A549 (cell line): Measurements from ENCODE around the gene TPBG. TPM values are rescaled to one million over a fixed set of nuclear protein-coding genes. Genes with fewer than 3 reads are reported as not detected.
A peak's percentile ranks its signal among the peaks of the same experiment; 100 is the strongest.

ENCODE experiments used
- ATAC-seq, 2 experiments: fragments of 200-7000 bp in 1 of 2; fragments of >200 bp in 1 of 2; cut with Nextera tagmentation in 1 of 2; cut with Tn5 transposase in 1 of 2; 3 replicates each; pipeline versions ENCODE4 v1.8.0 to v1.9.1; 2018 to 2020; ENCODE audit warnings: mild to moderate bottlenecking in 1 of 2, moderate library complexity in 1 of 2
- CTCF ChIA-PET: fragments of 300-600 bp; sonication (Branson Sonifier 250); formaldehyde crosslinking; extraction: SDS; loops from one replicate; lab custom pipeline; 2021; ENCODE audit warnings: antibody characterized with exemption, inconsistent platforms; lab: Yijun Ruan, JAX
- POLR2A ChIA-PET: fragments of 350-600 bp; formaldehyde crosslinking; extraction: SDS; loops from one replicate; lab custom pipeline; 2021; ENCODE audit warnings: antibody characterized with exemption, inconsistent platforms; lab: Yijun Ruan, JAX
- DNase-seq, 2 experiments: peaks; one replicate each; pipeline versions ENCODE4 v3.0.0 to v3.0.0-alpha.2; 2011 to 2016; ENCODE audit warnings: low read depth in 1 of 2, low spot score in 1 of 2
- FAIRE-seq: peaks from 2 replicates; lab custom pipeline; 2011; peaks lifted over from hg19 to GRCh38; lab: Jason Lieb, UNC
- H3K27ac ChIP-seq, 2 experiments: fragments of >200 bp; sonication (Bioruptor Twin); formaldehyde crosslinking; 3 replicates each; pipeline ENCODE4 v1.5.1; 2016 to 2017
- H3K4me1 ChIP-seq: fragments of >200 bp; sonication (Bioruptor Twin); formaldehyde crosslinking; 3 replicates; pipeline ENCODE4 v1.6.1; 2016
- H3K4me2 ChIP-seq: fragments of >200 bp; sonication (Bioruptor Twin); formaldehyde crosslinking; 3 replicates; pipeline ENCODE4 v1.6.1; 2016
- H3K4me3 ChIP-seq: fragments of >200 bp; sonication (Bioruptor Twin); formaldehyde crosslinking; 3 replicates; pipeline ENCODE4 v1.5.1; 2016
- H3K9me3 ChIP-seq: fragments of >200 bp; sonication (Bioruptor Twin); formaldehyde crosslinking; 3 replicates; pipeline ENCODE4 v1.6.1; 2016
- CBX2 ChIP-seq: fragments of 200-600 bp; sonication (generic); IDR thresholded peaks from 2 replicates; pipeline ENCODE4 v1.6.1; 2016; ENCODE audit warnings: low read depth, mild to moderate bottlenecking, borderline replicate concordance
- CHD2 ChIP-seq: fragments of 150-350 bp; IDR thresholded peaks from 2 replicates; pipeline ENCODE4 v1.6.1; 2014; ENCODE audit warnings: low read length; ENCODE audit not compliant: partially characterized antibody
- CHD4 ChIP-seq: fragments of 200-600 bp; sonication (generic); IDR thresholded peaks from 2 replicates; pipeline ENCODE4 v1.6.1; 2016; ENCODE audit warnings: antibody characterized with exemption, mild to moderate bottlenecking, borderline replicate concordance
- FOSL2 ChIP-seq, 2 experiments: fragments of 450-650 bp in 1 of 2; fragments of >200 bp in 1 of 2; sonication (Bioruptor Twin) in 1 of 2; formaldehyde crosslinking; IDR thresholded peaks; 2 replicates each; pipeline versions ENCODE4 v1.5.0 to v1.6.1; 2016 to 2020; ENCODE audit warnings: mild to moderate bottlenecking in 1 of 2, moderate library complexity in 1 of 2
- HEYL ChIP-seq: fragments of 250-450 bp; sonication (Bioruptor Pico); IDR thresholded peaks from 2 replicates; pipeline ENCODE4 v1.8.0; 2021; ENCODE audit warnings: mild to moderate bottlenecking, moderate library complexity
- HOXA7 ChIP-seq: fragments of 250-450 bp; sonication (Bioruptor Pico); IDR thresholded peaks from 2 replicates; pipeline ENCODE4 v1.5.0; 2020; ENCODE audit warnings: mild to moderate bottlenecking, moderate library complexity
- HOXB13 ChIP-seq: fragments of 250-450 bp; sonication (Bioruptor Pico); IDR thresholded peaks from 2 replicates; pipeline ENCODE4 v1.5.0; 2020; ENCODE audit warnings: low read depth, mild to moderate bottlenecking, moderate library complexity
- JUN ChIP-seq, 2 experiments: fragments of >200 bp; sonication (Bioruptor Twin); formaldehyde crosslinking; IDR thresholded peaks; 2 replicates in 1 of 2; 3 replicates in 1 of 2; pipeline ENCODE4 v1.6.1; 2016 to 2017
- KDM1A ChIP-seq: fragments of 200-600 bp; sonication (generic); IDR thresholded peaks from 2 replicates; pipeline ENCODE4 v1.6.1; 2016; ENCODE audit warnings: low read depth, mild to moderate bottlenecking
- POLR2A ChIP-seq: IDR thresholded peaks from 2 replicates; pipeline ENCODE4 v1.6.1; 2012; ENCODE audit warnings: mild to moderate bottlenecking, low read length
- RAD21 ChIP-seq, 2 experiments: fragments of >200 bp in 1 of 2; sonication (Bioruptor Twin) in 1 of 2; formaldehyde crosslinking in 1 of 2; IDR thresholded peaks in 1 of 2; conservative IDR thresholded peaks in 1 of 2; 2 replicates in 1 of 2; 3 replicates in 1 of 2; pipeline ENCODE4 v1.6.1; 2012 to 2018; ENCODE audit warnings: inconsistent platforms in 1 of 2
- RFX5 ChIP-seq: fragments of 450-650 bp; IDR thresholded peaks from 2 replicates; pipeline ENCODE4 v1.7.1; 2014; ENCODE audit warnings: antibody characterized with exemption, mild to moderate bottlenecking, moderate library complexity
- SMC3 ChIP-seq: fragments of >200 bp; sonication (Bioruptor Twin); formaldehyde crosslinking; IDR thresholded peaks from 3 replicates; pipeline ENCODE4 v1.6.1; 2018; ENCODE audit warnings: inconsistent platforms
- ZC3H11A ChIP-seq: fragments of 450-650 bp; IDR thresholded peaks from 2 replicates; pipeline ENCODE4 v1.6.1; 2014; ENCODE audit warnings: antibody characterized with exemption, mild to moderate bottlenecking
- ZNF302 ChIP-seq: fragments of 250-450 bp; sonication (Bioruptor Pico); IDR thresholded peaks from 2 replicates; pipeline ENCODE4 v1.9.0; 2021; ENCODE audit warnings: inconsistent platforms, mild to moderate bottlenecking, moderate library complexity
- ZSCAN20 ChIP-seq: fragments of 250-450 bp; sonication (Bioruptor Pico); IDR thresholded peaks from 2 replicates; pipeline ENCODE4 v1.8.0; 2022; ENCODE audit warnings: mild to moderate bottlenecking, moderate library complexity
- WGBS: methylation state at CpG from one replicate; pipeline ENCODE4 v1.1.6; 2017; ENCODE audit errors: missing lambda C conversion rate; 5-methylcytosine and 5-hydroxymethylcytosine counted together
- polyA plus RNA-seq, 4 experiments: library from polyadenylated mRNA; depleted of rRNA in 3 of 4; stranded (reverse); fragments of >200 nt; fragmentation: RNase III in 1 of 4; extraction: RNeasy Plus Mini Kit Qiagen cat#74134 plus additional on column Dnase treatment in 1 of 4; gene quantifications; 2 replicates in 3 of 4; 3 replicates in 1 of 4; pipeline ENCODE4 v1.2.3, GENCODE V29; 2011 to 2017
- TF ChIP-seq, protein P1 (sequence below): IDR thresholded peaks from 2 replicates; pipeline ENCODE4 v1.6.1; 2012
- TF ChIP-seq, protein P2 (sequence below): fragments of 150-350 bp; IDR thresholded peaks from 2 replicates; pipeline ENCODE4 v1.6.1; 2014; ENCODE audit warnings: low read depth, mild to moderate bottlenecking, low read length
- TF ChIP-seq, protein P3 (sequence below): fragments of >200 bp; sonication (Bioruptor Twin); formaldehyde crosslinking; IDR thresholded peaks from 3 replicates; pipeline ENCODE4 v1.5.1; 2016
- TF ChIP-seq, protein P4 (sequence below): fragments of >200 bp; sonication (Bioruptor Twin); formaldehyde crosslinking; IDR thresholded peaks from 2 replicates; pipeline ENCODE4 v1.6.1; 2016
- TF ChIP-seq, protein P5 (sequence below): fragments of 250-450 bp; sonication (Bioruptor Pico); IDR thresholded peaks from 2 replicates; pipeline ENCODE4 v1.5.0; 2021; ENCODE audit warnings: mild to moderate bottlenecking, moderate library complexity, borderline replicate concordance

Gene TPBG
- polyA plus RNA-seq, 2 of the 4 experiments (the other 2 are of a cell fraction) = 33.2 to 47.1 TPM

DNA sequence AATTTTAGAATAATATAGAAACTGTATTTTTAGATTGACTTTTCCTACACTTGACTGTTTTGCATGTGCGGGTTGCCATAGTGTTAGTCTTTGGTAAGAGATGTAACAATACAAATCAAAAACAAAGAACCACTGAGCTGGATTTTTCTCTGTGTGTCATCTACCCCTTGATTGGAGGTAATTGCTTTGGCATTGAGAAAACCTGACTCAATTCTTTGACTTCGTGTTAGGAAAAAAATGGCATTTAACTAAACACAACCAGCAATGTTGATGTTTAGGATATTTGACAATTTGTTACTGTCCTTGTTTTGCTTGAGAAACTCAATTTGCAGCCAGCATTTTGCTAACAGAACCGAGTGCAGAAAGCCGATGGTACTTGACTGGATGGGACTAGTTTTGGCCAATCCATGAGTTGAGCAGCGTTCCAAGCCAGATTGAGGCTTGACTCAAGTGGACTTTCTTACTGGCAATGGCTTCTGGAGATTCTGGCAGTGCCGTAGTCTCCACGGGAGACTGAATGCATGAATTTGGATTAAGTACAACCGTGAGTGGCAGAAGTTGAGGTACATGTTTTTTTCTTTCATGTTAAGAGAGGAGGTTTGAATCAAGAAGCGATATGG, 17.1 kb downstream of the TPBG start:
- Histone ChIP-seq H3K9me3 (no peaks in the 10 kb centered on the region), H3K4me3 (no peak overlapping the region), H3K4me1 (peaks cover 6% of the 10 kb centered on the region; the same call in 2 of the 3 replicates), H3K27ac (no peak overlapping the region)
- ChIA-PET POLR2A (interaction anchor here (0.6 kb wide), 1 partner anchor 9 kb away, joined by 3 read pairs; no protein-coding TSS in a partner anchor), CTCF (no interaction called here)
- ATAC-seq (no peak), DNase-seq (no peak)
- WGBS = 88% methylated on average over 9 of the region's 9 CpGs
- TF ChIP-seq ZSCAN20 = no peak
- TF ChIP-seq FOSL2 (IDR thresholded peaks at IDR 0.05) = no peak
- TF ChIP-seq FOSL2 (CRISPR knock-in tag; IDR thresholded peaks at IDR 0.05) = no peak
- TF ChIP-seq CBX2 = no peak
- TF ChIP-seq HEYL = no peak
- TF ChIP-seq, protein P1, sequence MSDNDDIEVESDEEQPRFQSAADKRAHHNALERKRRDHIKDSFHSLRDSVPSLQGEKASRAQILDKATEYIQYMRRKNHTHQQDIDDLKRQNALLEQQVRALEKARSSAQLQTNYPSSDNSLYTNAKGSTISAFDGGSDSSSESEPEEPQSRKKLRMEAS = no peak
- TF ChIP-seq HOXA7 (CRISPR knock-in tag) = no peak
- no peak for TF ChIP-seq CHD4
- TF ChIP-seq, all 56 proteins: peak for 0
- H3K4me2 ChIP-seq = no peak overlapping the region
- FAIRE-seq = no peak

DNA sequence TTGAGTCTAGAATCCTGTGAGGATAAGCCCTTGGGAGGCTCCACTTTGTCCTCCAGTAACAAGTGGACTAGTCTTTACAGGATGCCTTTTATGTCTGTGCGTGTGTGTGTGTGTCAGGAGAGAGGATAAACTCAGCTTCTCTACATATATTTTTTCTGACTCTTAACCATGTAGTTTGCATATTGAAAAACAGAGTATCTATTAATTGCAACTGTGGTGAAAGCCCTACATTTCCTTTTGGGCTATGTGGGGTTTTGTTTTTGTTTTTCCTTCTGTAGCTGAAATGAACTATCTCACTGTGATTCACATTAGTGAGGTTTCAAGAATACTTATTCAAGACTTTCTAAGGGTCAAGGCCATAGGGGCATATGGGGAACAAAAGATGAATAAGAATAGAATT, 17.7 kb downstream of the TPBG start:
- ATAC-seq = no peak
- TF ChIP-seq POLR2A (no peak), HOXB13 (CRISPR knock-in tag) (no peak), FOSL2 (IDR thresholded peaks at IDR 0.05) (no peak), FOSL2 (CRISPR knock-in tag; IDR thresholded peaks at IDR 0.05) (no peak), HOXA7 (CRISPR knock-in tag) (no peak)
- TF ChIP-seq, protein P2, sequence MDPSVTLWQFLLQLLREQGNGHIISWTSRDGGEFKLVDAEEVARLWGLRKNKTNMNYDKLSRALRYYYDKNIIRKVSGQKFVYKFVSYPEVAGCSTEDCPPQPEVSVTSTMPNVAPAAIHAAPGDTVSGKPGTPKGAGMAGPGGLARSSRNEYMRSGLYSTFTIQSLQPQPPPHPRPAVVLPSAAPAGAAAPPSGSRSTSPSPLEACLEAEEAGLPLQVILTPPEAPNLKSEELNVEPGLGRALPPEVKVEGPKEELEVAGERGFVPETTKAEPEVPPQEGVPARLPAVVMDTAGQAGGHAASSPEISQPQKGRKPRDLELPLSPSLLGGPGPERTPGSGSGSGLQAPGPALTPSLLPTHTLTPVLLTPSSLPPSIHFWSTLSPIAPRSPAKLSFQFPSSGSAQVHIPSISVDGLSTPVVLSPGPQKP = no peak
- Histone ChIP-seq H3K4me1 (peaks cover 6% of the 10 kb centered on the region; the same call in 2 of the 3 replicates), H3K4me3 (no peak overlapping the region), H3K27ac (no peak overlapping the region), H3K4me2 (no peak overlapping the region), H3K9me3 (no peaks in the 10 kb centered on the region)
- DNase-seq = no peak
- ChIA-PET POLR2A (no interaction called here), CTCF (no interaction called here)
- no peak for FAIRE-seq
- WGBS = 95% methylated on average over 1 of the region's 1 CpG

DNA sequence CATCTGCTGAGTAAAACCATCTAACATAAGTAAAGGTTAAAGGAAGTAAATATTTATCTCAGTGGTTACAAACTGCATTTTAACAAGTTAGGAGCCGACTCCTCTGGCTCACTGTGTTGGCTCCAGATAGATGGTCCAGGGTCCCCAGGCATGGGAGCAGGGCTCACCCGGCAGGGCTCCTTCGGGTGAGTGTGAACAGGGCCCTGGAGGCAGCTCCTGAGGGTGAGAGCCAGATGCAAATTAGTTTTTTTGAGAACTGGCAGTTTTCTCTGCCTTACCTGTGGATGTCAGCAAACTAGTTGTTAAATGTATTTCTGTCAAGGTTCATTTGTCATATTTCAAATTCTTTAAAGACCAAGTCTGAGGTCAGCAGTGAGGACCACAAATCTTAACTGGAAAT, 21.5 kb downstream of the TPBG start:
- H3K27ac ChIP-seq = peak overlapping the region in 1 of 2 experiments; percentile 48; a peak in 1 of 6 replicates
- no peak for ATAC-seq
- TF ChIP-seq, protein P3, sequence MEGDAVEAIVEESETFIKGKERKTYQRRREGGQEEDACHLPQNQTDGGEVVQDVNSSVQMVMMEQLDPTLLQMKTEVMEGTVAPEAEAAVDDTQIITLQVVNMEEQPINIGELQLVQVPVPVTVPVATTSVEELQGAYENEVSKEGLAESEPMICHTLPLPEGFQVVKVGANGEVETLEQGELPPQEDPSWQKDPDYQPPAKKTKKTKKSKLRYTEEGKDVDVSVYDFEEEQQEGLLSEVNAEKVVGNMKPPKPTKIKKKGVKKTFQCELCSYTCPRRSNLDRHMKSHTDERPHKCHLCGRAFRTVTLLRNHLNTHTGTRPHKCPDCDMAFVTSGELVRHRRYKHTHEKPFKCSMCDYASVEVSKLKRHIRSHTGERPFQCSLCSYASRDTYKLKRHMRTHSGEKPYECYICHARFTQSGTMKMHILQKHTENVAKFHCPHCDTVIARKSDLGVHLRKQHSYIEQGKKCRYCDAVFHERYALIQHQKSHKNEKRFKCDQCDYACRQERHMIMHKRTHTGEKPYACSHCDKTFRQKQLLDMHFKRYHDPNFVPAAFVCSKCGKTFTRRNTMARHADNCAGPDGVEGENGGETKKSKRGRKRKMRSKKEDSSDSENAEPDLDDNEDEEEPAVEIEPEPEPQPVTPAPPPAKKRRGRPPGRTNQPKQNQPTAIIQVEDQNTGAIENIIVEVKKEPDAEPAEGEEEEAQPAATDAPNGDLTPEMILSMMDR = no peak
- TF ChIP-seq, protein P1 = no peak
- TF ChIP-seq, protein P4, sequence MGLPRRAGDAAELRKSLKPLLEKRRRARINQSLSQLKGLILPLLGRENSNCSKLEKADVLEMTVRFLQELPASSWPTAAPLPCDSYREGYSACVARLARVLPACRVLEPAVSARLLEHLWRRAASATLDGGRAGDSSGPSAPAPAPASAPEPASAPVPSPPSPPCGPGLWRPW = no peak
- no peak for TF ChIP-seq RFX5
- H3K4me1 ChIP-seq = peaks cover 6% of the 10 kb centered on the region; the same call in 2 of the 3 replicates
- H3K4me2 ChIP-seq = 0 out of 3 replicates have a peak overlapping the region, but pooled peaks have one; percentile 25
- H3K9me3 ChIP-seq = no peaks in the 10 kb centered on the region
- no peak for DNase-seq
- no peak for FAIRE-seq
- ChIA-PET POLR2A (no interaction called here), CTCF (no interaction called here)
- no peak overlapping the region for H3K4me3 ChIP-seq
- 69% methylated on average over 3 of the region's 3 CpGs for WGBS

DNA sequence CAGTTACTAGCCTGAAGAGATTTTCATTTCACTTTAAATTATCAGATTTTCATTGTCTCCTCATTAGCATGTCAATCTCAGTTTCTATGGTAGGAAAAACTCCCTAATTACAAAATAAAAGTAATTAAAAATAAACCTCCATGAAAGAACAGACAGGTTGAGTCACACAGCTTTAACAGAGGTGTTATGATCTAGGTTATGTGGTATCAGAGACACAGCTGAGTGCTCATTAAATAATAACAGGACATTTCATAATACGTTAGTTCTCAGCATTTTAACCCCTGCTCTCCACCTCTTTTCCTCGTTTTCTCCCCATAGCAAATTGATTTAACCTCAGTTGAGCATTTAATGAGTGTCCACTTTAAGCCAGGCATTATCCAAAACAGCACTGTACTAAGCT, 21.9 kb downstream of the TPBG start:
- no peak overlapping the region for H3K4me3 ChIP-seq
- peaks cover 6% of the 10 kb centered on the region; the same call in 2 of the 3 replicates for H3K4me1 ChIP-seq
- WGBS = 66% methylated on average over 2 of the region's 2 CpGs
- no peak for ATAC-seq
- no peak for DNase-seq
- H3K4me2 ChIP-seq = no peak overlapping the region
- no peak overlapping the region for H3K27ac ChIP-seq
- ChIA-PET CTCF (no interaction called here), POLR2A (no interaction called here)
- no peak for FAIRE-seq
- H3K9me3 ChIP-seq = no peaks in the 10 kb centered on the region
- TF ChIP-seq ZNF302 (CRISPR knock-in tag) (no peak), ZC3H11A (no peak), RAD21 (conservative IDR thresholded peaks at IDR 0.05 in 1 of 2, IDR thresholded peaks at IDR 0.05 in 1 of 2) (no peak), HOXB13 (CRISPR knock-in tag) (no peak), CHD2 (no peak), JUN (IDR thresholded peaks at IDR 0.05) (no peak), KDM1A (no peak), SMC3 (no peak)
- TF ChIP-seq, protein P5, sequence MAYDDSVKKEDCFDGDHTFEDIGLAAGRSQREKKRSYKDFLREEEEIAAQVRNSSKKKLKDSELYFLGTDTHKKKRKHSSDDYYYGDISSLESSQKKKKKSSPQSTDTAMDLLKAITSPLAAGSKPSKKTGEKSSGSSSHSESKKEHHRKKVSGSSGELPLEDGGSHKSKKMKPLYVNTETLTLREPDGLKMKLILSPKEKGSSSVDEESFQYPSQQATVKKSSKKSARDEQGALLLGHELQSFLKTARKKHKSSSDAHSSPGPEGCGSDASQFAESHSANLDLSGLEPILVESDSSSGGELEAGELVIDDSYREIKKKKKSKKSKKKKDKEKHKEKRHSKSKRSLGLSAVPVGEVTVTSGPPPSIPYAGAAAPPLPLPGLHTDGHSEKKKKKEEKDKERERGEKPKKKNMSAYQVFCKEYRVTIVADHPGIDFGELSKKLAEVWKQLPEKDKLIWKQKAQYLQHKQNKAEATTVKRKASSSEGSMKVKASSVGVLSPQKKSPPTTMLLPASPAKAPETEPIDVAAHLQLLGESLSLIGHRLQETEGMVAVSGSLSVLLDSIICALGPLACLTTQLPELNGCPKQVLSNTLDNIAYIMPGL (CRISPR knock-in tag) = no peak
- TF ChIP-seq, protein P3 = no peak
